ENCODE results near the gene TSPAN18.
A peak's percentile ranks its signal among the peaks of the same experiment; 100 is the strongest.

TSPAN18 gene

GRCh38 chr11:44942029-44942955, 215.5 kb downstream of the TSPAN18 start:
- DNase-seq (ENCODE audit: low read depth): no peak

- no peak for DNase-seq (ENCODE audit: low read depth)
These were observed 216.4 kb downstream of the TSPAN18 start for GRCh38 chr11:44943118-44943517.

GRCh38 chr11:44943696-44944095, 216.9 kb downstream of the TSPAN18 start:
- DNase-seq (ENCODE audit: low read depth): no peak

- no peak for DNase-seq (ENCODE audit: low read depth)
These were observed 217.6 kb downstream of the TSPAN18 start for GRCh38 chr11:44944181-44944852.

GRCh38 chr11:44944853-44945235, 218.1 kb downstream of the TSPAN18 start:
- DNase-seq (ENCODE audit: low read depth): no peak

- no peak for DNase-seq (ENCODE audit: low read depth)
These were observed 218.9 kb downstream of the TSPAN18 start for GRCh38 chr11:44945666-44946065.

- DNase-seq (ENCODE audit: low read depth): no peak
These were observed 219.5 kb downstream of the TSPAN18 start for GRCh38 chr11:44946263-44946662.

- DNase-seq (ENCODE audit: low read depth): no peak
These were observed 220.4 kb downstream of the TSPAN18 start for GRCh38 chr11:44947114-44947513.

- no peak for DNase-seq (ENCODE audit: low read depth)
These were observed 221.4 kb downstream of the TSPAN18 start for GRCh38 chr11:44948155-44948554.

- no peak for DNase-seq (ENCODE audit: low read depth)
These were observed 222.6 kb downstream of the TSPAN18 start for GRCh38 chr11:44949160-44950030.

GRCh38 chr11:44950031-44950624, 223.4 kb downstream of the TSPAN18 start:
- no peak for DNase-seq (ENCODE audit: low read depth)

GRCh38 chr11:44950625-44951476, 224.1 kb downstream of the TSPAN18 start, which contains the start of gene TP53I11:
TSS of gene TP53I11 (minus strand) at chr11:44950883. CDS start at chr11:44938335, 12,548 bp downstream.
- DNase-seq (ENCODE audit: low read depth): peak; percentile 19

GRCh38 chr11:44952082-44952481, 225.3 kb downstream of the TSPAN18 start:
- no peak for DNase-seq (ENCODE audit: low read depth)

- DNase-seq (ENCODE audit: low read depth): no peak
These were observed 225.9 kb downstream of the TSPAN18 start for GRCh38 chr11:44952500-44953260.

GRCh38 chr11:44954051-44954906, 227.5 kb downstream of the TSPAN18 start:
- DNase-seq (ENCODE audit: low read depth): no peak

- DNase-seq (ENCODE audit: low read depth): no peak
These were observed 228.4 kb downstream of the TSPAN18 start for GRCh38 chr11:44955015-44955738.

GRCh38 chr11:44957040-44957515, 230.3 kb downstream of the TSPAN18 start:
- DNase-seq (ENCODE audit: low read depth): no peak

Data from stimulated activated CD8-positive, alpha-beta memory T cell treated with anti-CD3 and anti-CD28 coated beads, Interleukin-15, amount 100 ng/mL, for 24 hours (primary cell).